Stimulated activated CD4-positive, alpha-beta T cell treated with anti-CD3 and anti-CD28 coated beads, TNF-alpha, amount 100 ng/mL, for 24 hours (primary cell): ENCODE measurements around the gene RAB35.

ENCODE experiments used
- DNase-seq, 3 experiments: peaks; one replicate each; pipeline ENCODE4 v3.0.0-alpha.2; 2020; ENCODE audit warnings: low read depth in 3 of 3

The RAB35 gene

DNA sequence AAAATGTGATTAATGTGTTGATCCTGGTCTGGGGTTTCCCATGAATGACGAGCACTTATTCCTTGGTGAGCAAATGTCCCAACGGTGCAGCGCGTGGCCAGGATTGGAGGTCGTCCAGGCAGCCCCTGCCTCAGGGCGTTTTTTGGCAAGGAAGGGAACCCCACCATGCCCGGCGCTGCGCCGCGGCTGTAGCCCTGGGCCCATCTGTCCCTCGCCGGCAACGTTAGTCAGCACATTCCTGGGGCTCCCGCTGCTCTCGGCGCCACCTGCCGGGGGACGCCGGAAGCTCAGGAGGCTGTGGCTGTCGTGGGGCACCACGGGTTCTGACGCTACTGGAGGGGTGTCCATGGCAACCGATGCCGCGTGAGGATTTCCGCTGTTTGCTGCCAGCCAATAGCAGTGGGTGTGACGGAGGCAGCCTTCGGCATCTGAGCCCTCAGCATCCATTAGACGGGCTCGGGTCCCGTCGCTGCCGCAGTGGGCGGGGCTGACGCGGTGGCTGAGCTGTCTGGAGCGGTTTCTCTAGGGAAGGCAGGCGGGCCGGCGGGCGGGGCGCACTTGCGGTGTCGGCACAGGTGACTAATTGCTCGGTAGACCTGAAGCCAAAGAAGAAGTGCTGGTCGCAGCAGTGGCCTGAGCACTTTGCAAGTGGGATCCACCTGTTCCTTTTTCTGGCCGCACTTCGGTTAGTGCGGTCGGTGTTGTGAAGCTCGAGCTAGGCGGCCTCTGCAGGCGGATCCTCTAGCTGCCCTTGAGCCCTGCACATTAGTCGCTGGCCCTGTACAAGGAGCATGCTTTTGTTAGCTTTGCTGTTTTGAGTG is 29.5 kb downstream of the RAB35 start:
- DNase-seq = peak; percentile 98 to 99 (median 99)

DNA sequence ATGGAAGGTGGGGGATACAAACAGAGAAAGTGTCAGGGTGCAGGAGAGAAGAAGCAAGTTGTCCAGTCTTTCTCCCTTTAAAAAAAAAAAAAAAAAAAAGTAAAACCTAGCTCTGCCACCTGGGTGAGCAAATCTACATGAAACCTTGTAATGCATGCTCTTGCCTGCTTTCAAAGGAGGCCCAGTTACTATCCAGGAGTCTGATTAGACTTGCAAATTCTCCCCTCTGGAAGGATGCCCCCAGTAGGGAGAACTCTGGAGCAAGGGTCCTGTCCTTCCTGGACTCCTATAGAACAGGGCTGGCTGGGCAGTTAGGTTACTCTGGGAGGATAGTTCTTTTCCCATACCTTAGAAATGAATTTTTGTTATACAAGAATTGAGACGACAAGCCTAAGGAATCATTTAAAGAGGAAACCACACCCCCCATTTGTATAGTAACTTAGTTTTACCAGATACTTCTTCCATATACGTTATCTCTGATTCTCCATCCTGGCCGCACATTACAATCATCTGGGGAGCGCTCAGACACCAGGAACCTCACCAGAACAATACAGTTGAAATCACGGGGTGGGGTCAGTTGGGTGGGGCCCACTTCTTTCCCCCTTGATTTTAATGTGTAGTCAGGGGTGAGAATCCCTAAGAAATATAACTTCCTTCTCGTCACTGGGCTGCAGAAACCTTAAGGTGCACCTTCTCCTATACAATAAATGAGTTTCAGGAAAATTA is 30.5 kb downstream of the RAB35 start:
- no peak for DNase-seq

DNA sequence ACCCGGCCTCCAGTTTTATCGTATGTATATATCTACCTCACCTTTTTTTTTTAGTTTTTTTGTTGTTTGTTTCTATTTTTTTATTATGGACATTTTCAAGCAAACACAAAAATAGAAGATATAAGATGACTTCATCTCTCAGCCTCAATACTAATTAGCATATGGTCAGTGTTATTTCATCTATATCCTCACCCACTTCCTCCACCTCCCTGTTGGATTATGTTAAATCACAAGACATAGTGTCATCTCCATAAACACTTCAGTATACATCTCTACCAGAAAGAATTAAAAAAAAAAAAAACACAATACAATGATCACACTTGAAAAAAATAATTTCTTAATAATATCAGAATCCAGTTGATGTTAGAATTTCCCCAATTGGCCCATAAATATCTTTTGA is 34.9 kb downstream of the RAB35 start:
- no peak for DNase-seq

DNA sequence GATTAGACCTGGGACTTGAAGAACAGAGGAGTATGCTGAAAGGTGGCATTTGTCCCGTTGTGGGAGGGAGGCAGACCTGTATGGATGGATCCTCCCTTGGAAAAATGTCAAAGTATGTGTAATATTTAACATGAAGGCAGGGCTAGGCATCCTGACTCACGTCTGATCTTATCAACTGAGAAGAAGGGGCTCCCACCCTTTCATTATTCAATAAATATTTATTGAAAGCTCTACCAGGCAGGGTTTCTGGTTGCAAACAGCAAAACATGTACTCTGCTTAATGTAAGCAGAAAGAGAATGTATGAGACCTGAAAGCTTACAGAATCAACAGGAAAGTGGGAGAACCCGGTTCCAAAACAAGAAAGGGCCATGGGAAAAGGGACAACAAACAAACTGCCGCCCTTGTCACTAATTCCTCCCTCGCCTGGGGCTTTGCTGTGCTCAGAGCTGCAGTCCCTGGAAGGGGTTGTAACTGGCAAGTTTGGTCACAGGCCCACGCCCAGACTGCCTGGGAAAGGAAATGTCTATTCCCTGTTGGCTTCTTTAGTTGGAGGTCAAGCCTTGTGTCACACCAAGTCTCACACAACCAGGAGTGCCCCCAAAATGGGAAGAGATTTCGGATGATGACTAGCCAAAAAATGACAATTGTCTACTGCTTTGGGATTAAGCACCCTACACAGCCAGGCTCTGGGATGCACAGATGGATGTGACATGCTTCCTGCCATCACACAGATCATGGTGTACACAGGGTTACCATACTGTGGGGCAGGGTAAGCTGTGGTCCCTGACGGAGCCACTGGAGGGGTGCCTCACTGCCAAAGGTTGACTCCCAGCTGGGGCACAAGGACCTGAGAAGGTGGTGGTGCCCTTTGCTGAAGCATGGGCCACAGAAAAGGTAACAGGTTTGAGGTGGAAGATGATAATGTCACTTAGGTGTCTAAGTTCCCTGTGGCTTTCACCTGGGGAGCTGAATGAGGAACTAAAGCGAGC is 36.8 kb downstream of the RAB35 start:
- no peak for DNase-seq

DNA sequence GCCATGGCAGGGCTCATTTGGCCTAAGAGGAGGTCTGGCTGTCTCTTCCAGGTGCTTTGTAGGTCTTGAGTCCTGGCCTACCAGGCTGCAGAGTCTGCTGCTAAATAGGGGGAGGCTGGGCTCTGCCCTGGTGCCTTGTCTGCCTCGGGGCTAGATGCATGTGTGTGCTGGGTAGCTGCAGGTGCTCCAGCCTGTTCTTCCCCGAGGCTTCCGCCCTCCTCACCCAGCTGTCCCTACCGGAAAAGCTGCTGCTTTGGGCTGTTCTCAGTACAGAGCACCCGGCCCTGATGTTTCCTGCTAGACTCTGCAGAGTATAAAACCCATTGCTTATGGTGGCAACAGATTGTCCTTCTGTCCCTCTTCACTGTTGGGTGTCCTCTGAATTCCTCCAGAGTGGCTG is 37.7 kb downstream of the RAB35 start:
- no peak for DNase-seq

DNA sequence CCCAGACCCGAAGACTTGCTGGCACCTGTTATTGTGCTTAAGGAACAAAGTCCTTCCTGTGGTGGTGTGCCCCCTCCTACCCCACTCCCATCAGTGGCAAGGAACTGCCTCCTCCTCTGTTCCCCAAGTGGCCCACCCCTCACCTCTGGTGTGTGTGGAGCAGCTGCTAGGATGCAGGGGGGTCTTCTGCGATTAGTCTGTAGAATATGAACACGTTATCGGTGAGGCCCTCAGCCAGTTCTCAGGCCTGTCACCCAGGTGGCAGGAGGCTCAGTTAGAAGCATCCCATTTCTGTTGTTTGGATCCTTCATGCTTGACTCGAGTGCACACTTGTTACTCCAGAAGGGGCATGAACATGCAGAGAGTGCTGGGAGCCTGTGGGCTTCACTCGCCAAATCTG is 39.3 kb downstream of the RAB35 start:
- DNase-seq = no peak

DNA sequence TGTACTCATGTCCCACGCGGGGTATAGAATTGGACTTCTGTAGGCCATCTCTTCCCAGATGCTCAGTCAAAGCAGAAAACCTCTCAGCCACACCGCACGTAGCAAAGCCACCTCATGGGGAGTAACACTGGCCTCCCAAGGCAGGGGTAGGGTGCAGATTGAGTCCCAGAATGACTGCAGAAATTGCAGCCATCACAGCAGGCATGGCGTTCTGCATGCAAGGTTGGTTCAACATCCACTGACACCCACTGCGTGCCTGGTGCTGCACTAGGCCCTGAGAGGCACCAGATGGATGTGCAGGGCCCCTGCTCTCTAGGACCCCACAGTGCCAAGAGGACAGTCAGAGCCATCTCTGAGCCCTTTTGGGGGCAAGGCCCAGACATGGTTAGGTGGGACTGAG is 39.9 kb downstream of the RAB35 start:
- no peak for DNase-seq

DNA sequence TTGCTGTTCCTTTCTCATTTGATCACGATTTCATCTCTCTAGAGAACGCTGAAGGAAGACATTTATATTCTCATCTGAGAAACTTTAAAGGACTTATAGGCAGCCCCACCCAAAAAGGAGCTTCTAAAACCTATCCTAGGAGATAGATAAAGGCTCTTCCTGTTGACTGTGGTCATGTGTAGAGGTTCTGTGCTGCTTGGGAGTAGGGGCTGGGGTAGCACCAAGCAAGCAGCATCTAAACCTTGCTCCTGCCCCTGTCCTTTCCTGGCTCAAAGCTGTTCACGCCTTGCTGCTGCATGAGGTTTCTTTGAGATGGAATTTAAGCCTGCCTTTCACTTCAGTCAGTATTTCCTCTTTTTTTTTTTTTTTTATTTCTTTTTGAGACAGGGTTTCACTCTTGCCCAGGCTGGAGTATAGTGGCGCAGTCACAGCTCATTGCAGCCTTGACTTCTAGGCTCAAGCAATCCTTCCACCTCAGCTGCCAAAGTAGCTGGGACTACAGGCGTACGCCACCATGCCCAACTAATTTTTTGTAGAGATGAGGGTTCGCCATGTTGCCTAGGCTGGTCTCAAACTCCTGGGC is 41.4 kb downstream of the RAB35 start:
- no peak for DNase-seq

DNA sequence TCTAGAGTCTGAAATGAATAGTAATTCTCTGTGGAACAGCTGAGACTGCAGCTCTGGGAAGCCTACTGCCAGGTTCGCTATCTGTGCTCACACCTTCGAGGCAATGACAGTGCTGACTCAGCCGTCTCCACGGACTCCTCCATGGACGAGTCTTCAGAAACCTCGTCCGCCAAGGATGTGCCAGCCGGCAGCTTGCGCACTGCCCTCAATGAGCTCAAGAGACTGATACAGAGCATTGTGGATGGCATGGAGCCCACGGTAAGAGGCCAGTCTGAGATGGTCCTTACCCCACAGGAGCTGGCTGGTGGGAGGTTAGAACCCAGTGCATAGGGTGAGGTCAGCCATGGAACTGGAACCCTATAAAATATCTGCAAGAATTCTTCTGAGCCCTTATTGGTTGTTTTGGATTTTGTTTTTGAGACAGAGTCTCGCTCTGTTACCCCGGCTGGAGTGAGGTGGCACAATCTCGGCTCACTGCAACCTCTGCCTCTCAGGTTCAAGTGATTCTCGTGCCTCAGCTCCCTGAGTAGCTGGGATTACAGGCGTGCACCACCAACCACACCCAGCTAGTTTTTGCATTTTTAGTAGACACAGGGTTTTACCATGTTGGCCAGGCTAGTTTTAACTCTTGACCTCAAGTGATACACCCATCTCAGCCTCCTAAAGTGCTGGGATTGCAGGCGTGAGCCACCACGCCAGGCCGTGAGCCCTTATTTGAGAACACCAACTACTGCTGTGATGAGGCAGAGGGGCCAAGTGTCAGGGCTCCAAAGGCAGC is 43.9 kb downstream of the RAB35 start:
- DNase-seq = no peak

DNA sequence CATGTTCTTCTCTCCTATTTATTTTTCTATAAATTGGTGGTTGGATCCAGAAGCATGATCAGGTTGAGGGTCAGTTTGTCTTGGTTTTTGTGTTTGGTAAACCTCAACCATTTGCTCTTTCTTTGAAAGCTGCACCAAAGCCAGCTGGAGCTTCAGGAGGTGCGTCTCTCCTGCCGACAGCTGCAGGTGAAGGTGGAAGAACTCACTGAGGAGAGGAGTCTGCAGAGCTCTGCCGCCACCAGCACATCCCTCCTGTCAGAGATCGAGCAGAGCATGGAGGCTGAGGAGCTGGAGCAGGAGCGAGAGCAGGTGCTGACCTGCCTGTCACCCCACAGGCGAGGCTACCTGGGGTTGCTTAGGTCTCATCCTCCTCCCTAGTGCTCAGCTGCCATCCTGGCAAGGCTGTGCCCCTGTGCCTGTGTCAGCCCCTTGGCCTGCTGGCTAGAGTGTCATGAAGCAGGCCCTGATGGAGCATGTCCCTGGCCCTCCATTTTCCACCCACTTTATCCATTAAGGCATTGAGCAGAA is 45.0 kb downstream of the RAB35 start:
- no peak for DNase-seq

DNA sequence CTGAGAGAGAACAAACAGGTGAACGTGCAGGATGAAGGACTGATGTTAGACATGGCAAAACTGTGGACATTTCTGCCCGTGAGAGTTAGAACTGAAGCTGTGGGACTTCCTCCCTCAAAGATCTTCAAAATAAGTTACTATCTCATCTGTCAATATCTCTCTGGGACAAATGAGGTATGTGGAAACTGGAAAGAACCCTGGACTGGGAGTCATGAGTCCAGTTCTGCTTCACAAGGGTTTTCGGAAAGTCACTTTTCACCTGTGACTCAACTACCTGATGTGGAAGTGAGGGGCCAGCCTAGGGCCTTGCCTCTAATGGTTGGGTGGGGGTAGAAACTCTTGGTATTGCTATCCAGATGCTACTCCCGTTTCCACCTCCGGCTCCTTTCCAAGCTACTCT is 47.3 kb downstream of the RAB35 start:
- no peak for DNase-seq

DNA sequence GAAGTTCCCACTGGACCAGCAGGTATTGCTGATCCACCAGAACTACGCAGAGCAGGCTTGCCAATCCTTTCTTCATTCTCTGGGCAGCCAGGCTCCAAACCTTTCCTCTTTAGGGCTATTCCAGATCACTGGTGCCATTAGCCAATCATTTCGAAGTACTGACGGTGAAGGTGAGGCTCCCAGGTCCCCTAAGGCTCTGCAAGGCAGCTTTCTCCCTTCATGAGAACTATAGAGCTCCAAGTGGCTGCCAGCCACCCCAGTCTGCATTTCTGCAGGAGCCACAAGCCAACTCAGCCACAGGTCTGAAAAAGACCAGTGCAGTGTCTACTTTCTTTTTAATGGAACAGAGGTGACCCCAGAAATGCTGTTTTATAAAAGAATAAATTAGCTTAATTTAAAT is 48.7 kb downstream of the RAB35 start:
- no peak for DNase-seq

DNA sequence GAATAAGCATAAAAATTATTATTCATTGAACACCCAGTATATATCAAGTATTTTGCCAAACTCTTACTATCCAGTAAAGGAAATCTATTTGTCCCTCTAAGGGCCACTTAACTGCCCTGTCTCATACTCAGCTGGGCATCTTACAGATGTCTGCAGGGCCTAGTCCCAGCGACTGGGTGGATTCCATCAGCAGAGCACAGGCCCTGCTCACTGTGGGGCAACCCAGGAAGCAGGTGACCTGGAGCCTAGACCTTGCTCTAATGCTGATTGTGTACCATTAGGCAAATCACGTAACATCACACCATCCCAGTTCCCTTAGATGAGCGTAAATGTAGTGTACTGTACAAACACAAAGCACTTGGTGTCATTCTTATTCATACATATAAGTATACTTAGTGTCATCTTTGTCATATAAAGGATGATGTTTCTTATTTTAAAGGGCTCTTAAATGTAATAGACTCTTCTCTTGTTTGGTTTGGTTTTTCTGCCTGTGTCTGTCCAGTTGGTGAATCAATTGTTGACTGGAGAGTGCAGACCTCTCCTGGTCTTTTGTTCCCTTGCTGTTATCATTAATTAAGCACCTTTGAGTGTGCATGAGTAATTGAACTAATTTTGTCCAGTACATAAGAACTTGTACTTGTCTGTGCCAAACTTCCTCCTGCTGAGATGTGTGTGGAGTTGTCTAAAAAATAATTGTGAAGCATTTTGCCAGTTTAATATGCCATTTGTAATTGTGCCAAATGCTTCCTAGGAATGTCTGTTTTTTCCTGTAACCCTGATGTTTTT is 49.3 kb downstream of the RAB35 start:
- no peak for DNase-seq

DNA sequence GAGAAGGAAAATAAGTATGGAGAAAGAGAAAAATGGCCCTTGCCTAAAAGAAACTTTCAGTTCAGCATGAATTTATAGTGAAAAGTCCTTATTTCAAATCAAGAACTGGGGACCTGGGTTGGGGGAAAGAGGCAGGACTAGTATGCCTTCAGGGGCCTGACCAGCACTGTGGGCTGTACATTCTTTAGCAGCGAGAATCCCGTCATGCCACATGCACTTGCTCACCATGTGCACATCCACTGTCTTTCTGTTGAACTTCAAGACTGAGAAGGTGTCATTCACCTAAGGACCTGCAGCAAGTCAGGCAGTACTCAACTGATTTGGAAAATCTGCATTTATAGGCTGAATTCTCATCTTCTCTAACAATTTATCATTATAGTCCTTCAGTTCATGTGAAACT is 50.2 kb downstream of the RAB35 start:
- no peak for DNase-seq

DNA sequence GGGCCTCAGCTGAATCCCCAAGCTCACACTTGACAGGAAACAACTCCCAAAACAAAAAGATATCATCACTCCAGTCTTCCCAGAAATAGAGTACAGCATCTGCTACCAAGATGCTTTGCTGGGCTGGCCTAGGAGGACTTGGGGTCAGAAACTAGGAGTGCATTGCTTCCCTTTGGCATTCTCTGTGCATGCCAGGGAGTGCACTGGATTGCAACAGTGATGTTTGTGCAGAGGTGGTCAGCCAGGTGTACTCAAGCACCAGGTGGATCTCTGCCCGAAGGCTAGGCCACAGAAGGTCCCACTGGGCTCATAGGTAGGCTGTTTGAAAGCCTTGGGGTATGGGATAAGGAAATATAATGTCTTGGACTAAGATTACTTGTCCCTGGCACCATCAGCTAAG is 51.1 kb downstream of the RAB35 start:
- no peak for DNase-seq

DNA sequence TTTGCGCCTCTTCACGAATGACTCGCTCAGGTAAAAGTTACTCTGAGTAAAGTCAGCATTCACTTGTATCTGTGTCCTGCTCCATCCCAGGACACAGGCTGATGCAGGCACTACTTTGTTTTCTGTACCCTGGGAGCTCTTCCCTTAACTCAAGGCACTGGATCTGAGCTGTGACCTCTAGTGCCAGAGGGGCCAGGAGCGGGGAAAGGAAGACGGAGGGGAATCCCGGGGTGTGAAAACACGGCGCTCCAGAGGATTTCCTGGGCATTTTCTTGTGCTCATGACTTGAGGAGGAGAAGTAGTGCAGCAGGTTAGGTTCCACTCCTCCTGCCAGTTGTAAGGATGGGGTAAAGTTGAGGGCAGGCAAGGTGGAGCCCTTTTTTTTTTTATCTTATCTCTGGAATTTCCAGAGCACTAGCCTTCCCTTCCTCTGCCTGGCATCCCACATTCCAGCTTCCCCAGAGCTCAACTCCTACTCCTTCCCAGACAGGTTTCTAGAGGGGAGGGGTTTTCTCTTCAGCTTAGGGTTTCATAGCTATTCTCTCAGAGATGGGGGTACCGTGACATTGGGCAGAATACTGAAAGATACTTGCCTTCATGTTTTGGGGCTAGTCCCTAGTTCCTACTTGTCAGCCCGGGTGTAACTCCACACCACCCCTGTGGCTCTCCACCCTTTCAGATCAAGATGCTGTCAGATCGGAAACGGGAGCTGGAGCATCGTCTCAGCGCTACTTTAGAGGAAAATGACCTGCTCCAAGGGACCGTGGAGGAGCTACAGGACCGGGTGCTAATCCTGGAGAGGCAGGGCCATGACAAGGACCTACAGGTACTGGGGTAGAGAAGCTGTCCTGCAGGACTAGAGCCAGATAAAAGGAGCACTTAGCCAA is 52.3 kb downstream of the RAB35 start:
- no peak for DNase-seq

DNA sequence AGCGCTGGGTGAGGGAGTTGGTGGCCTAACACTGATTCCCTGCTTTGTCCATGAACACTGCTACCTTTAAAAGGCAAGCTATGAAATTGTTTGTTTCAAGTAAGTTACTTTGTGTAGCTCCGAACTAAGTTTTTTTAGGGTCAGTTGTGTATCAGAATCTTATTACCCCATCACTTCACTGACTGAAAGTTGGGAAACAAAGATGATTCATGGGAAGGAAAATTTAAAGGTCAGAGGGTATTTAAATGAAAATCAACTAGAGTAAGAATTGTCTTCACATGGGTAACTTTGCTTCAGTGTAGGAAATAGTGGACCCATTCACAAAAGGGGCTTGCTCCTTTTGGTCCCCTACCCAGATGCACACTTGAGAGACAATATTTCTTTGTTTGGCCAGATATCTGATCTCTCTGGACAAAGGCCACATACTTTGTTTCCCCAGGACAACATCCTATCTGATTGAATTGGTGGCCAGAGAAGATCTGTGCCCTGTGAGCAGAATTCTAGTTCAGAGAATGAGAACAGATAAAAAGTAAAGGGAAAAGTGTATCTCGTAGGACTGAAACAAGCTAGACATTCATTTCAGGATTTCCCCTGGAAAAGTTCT is 53.5 kb downstream of the RAB35 start:
- no peak for DNase-seq

DNA sequence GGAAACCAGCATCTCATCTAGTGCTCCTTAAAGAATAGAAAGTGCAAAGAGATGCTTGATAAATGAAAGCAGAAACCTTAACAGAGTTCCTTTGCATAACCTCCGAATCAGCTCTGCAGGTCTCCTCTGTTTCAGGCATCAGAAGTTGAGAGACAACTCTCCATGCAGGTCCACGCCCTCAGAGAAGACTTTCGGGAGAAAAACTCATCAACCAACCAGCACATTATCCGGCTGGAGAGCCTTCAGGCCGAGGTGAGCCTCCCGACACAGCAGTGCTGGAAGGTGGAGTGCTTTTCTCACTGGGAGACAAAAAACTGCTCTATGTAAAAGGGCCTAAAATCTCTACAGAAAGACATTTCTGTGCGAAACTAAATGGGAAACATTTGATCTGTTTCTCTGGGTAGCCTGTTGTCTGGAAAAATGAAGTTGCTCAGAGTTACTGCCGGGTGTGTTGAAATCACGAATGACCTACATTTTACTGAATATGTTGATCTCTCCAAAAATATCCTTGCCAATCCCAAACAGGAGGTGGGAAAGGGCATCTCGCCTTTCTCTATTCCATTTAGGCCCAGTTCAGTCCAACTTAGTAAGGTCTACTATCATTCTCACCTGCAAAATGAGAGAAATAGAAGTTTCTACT is 54.9 kb downstream of the RAB35 start:
- DNase-seq = no peak
